ENCODE measurements around the gene SLC51B. TPM values are rescaled to one million over a fixed set of nuclear protein-coding genes. Genes with fewer than 3 reads are reported as not detected.

SLC51B gene
- total and polyA plus RNA-seq, 2 of the 4 experiments (the other 2 are of a cell fraction): not detected

GRCh38 chr15:65092911-65093792 lies 48.0 kb downstream of the SLC51B start:
- Histone ChIP-seq H3K4ac (ENCODE audit: low read depth, low read length) (no peak overlapping the region), H3K36me3 (ENCODE audit: control insufficient read depth, insufficient read depth, low read length) (peaks cover 7% of the 10 kb centered on the region), H3K56ac (ENCODE audit: extremely low read depth, insufficient read depth, low read length) (no peak overlapping the region), H2AK5ac (ENCODE audit: low read depth, low read length) (no peak overlapping the region), H3K4me3 (ENCODE audit: insufficient read depth, low read depth, low read length) (no peak overlapping the region), H2BK15ac (ENCODE audit: low read depth, low read length) (no peak overlapping the region), H2AFZ (replicated peaks; ENCODE audit: low read length, poor library complexity) (no peak overlapping the region), H4K91ac (ENCODE audit: insufficient read depth, low read depth, low read length) (no peak overlapping the region), H3K27me3 (ENCODE audit: control insufficient read depth, insufficient read depth, low read length) (no peaks in the 10 kb centered on the region), H3K79me1 (ENCODE audit: low read depth in 1 of 2, low read length in 2 of 2) (no peaks in the 10 kb centered on the region), H3K14ac (replicated peaks; ENCODE audit: low read depth, low read length) (no peak overlapping the region), H3K4me2 (ENCODE audit: low read depth, low read length) (no peak overlapping the region), H4K8ac (ENCODE audit: low read depth in 2 of 2, low read length in 2 of 2) (no peak overlapping the region), H2AK9ac (replicated peaks; ENCODE audit: low read depth, low read length, poor library complexity) (no peak overlapping the region), H4K20me1 (ENCODE audit: insufficient read depth, low read length) (no peaks in the 10 kb centered on the region; the same call in 1 of the 2 replicates), H3K4me1 (ENCODE audit: control insufficient read depth, insufficient read depth, low read length) (peaks cover 22% of the 10 kb centered on the region), H3K9me1 (ENCODE audit: insufficient read depth, low read length) (no peaks in the 10 kb centered on the region), H3K23ac (ENCODE audit: low read depth, low read length) (no peak overlapping the region), H3K9me3 (ENCODE audit: control insufficient read depth, insufficient read depth, low read length) (no peaks in the 10 kb centered on the region), H4K5ac (ENCODE audit: low read depth, low read length) (no peak overlapping the region), H2BK20ac (ENCODE audit: low read depth, low read length) (no peak overlapping the region), H3K27ac (ENCODE audit: insufficient read depth, low read length) (no peak overlapping the region), H3K9ac (ENCODE audit: low read depth, low read length) (no peak overlapping the region), H2BK120ac (ENCODE audit: low read depth, low read length) (no peak overlapping the region), H3K18ac (ENCODE audit: low read depth, low read length) (no peak overlapping the region), H2BK5ac (ENCODE audit: low read depth, low read length, poor library complexity, severe bottlenecking) (no peak overlapping the region)
- in situ Hi-C loops (cut with MboI; ENCODE audit: low sequenced_read_pairs) (no loop called here), dilution Hi-C loops (cut with HindIII; ENCODE audit: low sequenced_read_pairs, unreplicated experiment) (no loop called here), intact Hi-C loops (cut with micrococcal nuclease) (no loop called here)
- POLR2A ChIA-PET (ENCODE audit: unreplicated experiment): no interaction called here
- DNase-seq: no peak
- CTCF ChIA-PET: interaction anchor here (0.7 to 1.2 kb wide), 2 partner anchors 8 to 73 kb away, joined by 3 to 4 read pairs; no protein-coding TSS in a partner anchor
- no TSS peak for BruUV-seq (replicated peaks)
- 97% methylated on average over 11 of the region's 17 CpGs; no CpG with 5 or more reads in 1 of the 2 experiments for WGBS, 2 experiments (ENCODE audit: extremely low coverage in 2 of 2, insufficient read length in 1 of 2)
- no peak for ATAC-seq (ENCODE audit: low read depth)
- TF ChIP-seq NFE2L2 (IDR thresholded peaks at IDR 0.05; ENCODE audit: low read depth, low read length) (no peak), MAZ (IDR thresholded peaks at IDR 0.05; ENCODE audit: borderline replicate concordance, low read depth, low read length) (no peak), CEBPB (IDR thresholded peaks at IDR 0.05; ENCODE audit: low read depth, low read length) (no peak), CHD1 (IDR thresholded peaks at IDR 0.05; ENCODE audit: low read depth, low read length) (no peak), SMC3 (IDR thresholded peaks at IDR 0.05; ENCODE audit: low read depth, low read length) (no peak), RAD21 (IDR thresholded peaks at IDR 0.05; ENCODE audit: low read length) (no peak), RCOR1 (IDR thresholded peaks at IDR 0.05; ENCODE audit: insufficient replicate concordance, low read length) (no peak), RFX5 (IDR thresholded peaks at IDR 0.05; ENCODE audit: low read depth, low read length) (no peak), MAFK (IDR thresholded peaks at IDR 0.05; ENCODE audit: low read depth, low read length) (no peak), CTCF (conservative IDR thresholded peaks at IDR 0.05; ENCODE audit: low read depth, low read length) (no peak), FOS (IDR thresholded peaks at IDR 0.05; ENCODE audit: low read depth, low read length) (no peak), BHLHE40 (IDR thresholded peaks at IDR 0.05; ENCODE audit: low read depth, low read length) (no peak), MXI1 (IDR thresholded peaks at IDR 0.05; ENCODE audit: borderline replicate concordance, low read depth, low read length) (no peak)
- TF ChIP-seq, protein P1, sequence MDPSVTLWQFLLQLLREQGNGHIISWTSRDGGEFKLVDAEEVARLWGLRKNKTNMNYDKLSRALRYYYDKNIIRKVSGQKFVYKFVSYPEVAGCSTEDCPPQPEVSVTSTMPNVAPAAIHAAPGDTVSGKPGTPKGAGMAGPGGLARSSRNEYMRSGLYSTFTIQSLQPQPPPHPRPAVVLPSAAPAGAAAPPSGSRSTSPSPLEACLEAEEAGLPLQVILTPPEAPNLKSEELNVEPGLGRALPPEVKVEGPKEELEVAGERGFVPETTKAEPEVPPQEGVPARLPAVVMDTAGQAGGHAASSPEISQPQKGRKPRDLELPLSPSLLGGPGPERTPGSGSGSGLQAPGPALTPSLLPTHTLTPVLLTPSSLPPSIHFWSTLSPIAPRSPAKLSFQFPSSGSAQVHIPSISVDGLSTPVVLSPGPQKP (IDR thresholded peaks at IDR 0.05; ENCODE audit: borderline replicate concordance, low read depth, low read length): no peak

Data from IMR-90 (cell line).